ENCODE results near the gene DNAJC22. TPM values are rescaled to one million over a fixed set of nuclear protein-coding genes. Genes with fewer than 3 reads are reported as not detected.
"Not testable (repeated sequence)": the region's sequence is repeated elsewhere in the genome, so short reads cannot be mapped to it uniquely, and the experiment has no call there.

Gene DNAJC22
- total RNA-seq, 1 donor from 2014 or later, result 18.8 TPM

DNA sequence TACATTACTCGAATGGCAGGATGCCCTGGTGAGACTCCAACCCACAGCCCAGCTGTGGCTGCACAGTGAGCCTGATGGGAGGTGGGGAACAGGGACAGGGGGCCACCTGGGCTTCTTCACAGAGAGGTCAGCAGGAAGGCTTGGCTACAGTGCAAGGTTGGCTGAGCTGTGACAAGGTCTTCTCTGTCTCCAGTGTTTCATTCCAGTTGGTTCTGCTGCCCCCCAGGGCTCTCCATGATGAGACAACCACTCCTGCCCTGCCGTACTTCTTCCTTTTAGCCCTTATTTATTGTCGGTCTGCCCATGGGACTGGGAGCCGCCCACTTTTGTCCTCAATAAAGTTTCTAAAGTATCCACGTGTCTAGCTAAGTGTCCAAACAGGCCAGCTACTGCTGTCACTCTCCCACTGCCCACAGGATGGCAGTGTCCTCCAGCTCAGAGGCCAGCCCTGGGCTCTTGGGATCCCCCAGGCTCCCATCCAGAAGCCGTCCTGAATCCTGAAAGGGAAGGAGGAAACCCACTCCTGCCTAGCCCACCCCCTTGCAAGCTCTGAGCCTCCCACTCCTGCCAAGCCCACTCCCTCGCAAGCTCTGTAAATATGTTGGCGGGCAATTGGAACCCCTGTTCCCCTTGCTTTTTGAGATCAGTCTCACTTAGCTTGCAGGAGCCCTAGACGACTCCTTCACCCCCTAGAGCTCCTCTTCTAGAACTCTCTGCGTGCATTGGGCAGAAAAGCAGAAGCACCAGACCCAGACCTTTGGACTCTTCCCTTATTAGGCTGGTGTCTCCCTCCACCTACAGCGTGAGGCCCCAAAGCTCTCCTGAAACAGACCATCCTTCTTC lies 15.1 kb upstream of the DNAJC22 start:
- DNase-seq (ENCODE audit: low read depth), result peak; percentile 55

DNA sequence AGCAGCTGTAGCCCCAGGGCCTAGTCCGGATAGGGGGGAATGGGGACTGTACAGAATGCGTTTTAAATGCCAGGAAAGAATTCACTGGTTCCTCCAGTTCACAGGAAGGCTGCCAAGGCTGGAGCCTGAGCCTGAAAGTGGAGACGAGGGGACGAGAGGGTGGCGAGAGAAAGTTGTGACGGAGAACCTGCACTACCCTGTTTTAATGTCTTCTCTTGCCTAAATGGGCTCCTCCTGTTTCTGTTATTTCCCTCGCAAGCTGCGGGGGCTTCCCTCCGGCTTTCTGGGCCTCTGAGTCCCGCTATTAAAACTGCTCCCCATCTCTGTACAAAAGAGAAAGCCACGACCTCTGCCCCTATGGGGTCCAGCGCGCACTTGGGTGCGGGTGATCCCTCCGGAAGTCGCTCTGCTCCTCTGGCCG lies 14.2 kb upstream of the DNAJC22 start:
- no peak for DNase-seq (ENCODE audit: low read depth)

DNA sequence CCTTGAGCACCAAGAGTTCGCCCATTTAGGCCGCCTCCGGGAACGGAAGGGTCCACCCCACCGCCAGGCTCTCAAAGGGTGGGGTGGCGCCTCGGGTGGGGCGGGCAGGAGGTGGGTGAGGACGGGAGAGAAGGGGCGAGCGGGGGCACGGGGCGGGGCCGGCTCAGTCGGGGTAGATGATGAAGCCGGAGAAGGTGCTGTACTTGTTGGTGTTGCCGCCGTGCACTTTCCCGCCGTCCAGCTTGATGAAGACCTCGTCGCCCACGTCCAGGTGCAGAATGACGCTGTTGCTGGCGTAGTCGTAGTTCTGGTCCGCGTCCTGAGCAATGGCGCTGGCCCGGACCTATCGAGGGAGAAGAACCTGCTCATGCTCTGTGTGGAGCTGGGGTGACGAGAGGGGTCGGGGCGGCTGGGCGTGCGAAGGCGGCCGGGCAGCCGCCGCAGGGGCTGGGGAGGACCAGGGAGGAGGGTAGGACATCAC lies 13.8 kb upstream of the DNAJC22 start:
- DNase-seq (ENCODE audit: low read depth), result no peak

DNA sequence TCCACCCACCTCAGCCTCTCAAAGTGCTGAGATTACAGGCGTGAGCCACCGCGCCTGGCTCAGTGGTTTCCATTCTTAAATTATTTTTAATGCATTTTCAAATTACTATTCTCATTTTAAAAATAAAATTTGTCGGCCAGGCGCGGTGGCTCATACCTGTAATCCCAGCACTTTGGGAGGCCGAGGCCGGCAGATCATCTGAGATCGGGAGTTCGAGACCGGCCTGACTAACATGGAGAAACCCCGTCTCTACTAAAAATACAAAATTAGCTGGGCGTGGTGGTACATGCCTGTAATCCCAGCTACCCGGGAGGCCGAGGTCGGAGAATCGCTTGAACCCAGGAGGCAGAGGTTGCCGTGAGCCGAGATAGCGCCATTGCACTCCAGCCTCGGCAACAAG lies 12.9 kb upstream of the DNAJC22 start:
- not testable (repeated sequence) for DNase-seq (ENCODE audit: low read depth)

DNA sequence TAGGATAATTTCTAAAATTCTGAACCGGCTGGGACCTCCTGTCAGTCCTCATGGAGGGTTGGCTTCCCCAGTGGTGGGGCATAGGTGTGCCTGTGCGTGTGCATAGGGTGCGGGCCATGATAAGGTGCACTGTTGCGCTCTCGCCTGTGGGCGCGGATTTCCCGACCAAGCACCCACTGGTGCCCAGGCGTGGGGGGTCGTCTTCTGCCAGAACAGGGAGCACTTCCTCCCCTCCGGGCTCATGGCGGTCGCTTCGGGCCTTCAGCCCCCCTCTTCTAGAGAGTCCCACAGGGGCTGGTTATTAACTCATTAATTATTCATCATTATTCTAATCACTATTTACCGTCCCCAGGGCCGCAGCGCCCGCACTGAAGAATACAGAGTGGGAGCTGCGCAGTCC lies 12.5 kb upstream of the DNAJC22 start:
- no peak for DNase-seq (ENCODE audit: low read depth)

DNA sequence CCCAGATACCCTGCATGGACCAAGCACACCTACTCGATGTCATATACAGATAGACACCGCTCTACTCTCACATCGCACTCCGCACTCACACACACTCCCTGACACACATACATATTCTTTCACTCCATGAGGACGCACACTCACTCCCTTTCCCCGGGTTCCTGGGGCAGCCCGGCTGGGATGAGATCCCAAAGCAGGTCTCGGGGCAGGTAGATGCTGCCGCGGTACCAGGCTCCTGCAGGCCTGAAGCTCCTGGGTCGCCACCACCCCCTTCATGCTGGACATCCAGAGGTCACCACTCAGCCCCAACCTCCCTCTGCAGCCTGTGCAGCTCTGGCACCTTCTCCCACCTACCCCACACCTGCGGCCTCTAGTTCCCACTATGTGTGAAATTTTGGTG lies 12.0 kb upstream of the DNAJC22 start:
- DNase-seq (ENCODE audit: low read depth), result no peak

DNA sequence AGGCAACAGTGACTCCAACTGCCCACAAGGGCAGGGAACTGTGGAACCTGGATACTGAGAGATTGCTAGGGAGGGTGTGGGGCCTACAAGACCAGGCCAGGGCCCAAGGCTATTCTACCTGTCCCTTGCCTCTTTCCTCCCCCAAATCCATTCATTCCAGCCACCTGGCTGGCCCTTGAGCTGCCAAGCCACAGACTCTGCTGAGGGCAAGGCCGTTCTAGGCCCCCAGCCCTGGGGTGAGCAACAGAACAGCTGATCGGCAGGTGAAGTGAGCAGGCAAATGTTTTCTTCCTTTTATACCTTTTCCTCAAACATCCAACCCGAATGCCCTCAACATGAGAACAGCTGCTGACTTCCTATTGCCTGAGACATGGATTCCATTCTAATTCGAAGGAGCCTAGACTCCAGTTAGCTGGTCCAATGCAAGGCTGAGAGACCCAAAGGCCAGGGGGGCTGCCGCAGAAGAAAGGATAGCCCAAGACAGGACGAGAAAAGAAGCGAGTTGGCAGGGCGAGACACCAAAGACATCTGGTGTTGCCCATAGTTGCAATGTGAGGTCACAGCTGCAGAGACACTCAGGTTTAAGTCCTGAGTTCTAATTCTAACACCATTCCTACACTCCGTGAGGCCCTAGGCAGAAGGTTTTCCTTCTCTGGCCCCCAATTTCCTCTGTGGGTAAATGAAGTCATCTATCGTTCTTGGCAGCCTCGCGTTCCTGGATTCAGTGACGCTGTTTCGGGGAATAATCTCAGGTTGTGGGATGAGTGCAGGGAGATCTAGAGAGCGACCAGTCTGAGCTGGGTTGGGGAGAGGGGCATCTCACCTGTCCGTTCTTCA lies 11.4 kb upstream of the DNAJC22 start:
- DNase-seq (ENCODE audit: low read depth), result no peak

DNA sequence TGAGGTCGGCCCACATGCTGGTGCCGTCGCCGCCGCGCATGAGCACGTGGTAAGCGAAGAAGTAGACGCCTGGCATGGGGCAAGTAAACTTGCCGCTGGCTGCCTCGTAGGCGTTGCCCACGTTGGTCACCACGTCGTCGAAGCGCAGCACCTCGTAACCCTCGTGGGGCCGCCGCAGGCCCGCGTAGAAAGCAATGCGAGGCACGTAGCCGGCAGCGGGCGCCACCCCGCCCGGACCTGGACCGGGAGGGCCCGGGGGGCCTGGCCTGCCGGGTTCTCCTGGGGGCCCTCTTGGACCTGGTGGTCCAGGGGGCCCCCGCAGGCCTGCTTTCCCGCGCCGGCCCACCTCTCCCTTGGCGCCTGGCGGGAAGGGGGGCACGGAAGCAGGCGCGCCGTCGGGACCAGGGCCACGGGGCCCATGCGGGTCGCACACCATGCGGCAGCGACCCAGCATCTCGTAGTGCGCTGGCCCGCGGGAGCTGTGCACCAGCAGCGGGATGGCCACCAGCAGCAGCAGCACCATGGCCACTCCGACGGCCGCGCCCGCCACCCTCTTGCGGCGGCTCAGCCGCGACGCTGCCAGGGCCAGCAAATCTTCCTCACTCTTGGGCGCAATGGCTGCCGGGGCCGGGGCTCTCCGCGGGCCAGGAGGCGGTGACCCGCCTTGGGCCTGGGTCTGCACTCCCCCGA lies 10.6 kb upstream of the DNAJC22 start:
- DNase-seq (ENCODE audit: low read depth), result no peak

DNA sequence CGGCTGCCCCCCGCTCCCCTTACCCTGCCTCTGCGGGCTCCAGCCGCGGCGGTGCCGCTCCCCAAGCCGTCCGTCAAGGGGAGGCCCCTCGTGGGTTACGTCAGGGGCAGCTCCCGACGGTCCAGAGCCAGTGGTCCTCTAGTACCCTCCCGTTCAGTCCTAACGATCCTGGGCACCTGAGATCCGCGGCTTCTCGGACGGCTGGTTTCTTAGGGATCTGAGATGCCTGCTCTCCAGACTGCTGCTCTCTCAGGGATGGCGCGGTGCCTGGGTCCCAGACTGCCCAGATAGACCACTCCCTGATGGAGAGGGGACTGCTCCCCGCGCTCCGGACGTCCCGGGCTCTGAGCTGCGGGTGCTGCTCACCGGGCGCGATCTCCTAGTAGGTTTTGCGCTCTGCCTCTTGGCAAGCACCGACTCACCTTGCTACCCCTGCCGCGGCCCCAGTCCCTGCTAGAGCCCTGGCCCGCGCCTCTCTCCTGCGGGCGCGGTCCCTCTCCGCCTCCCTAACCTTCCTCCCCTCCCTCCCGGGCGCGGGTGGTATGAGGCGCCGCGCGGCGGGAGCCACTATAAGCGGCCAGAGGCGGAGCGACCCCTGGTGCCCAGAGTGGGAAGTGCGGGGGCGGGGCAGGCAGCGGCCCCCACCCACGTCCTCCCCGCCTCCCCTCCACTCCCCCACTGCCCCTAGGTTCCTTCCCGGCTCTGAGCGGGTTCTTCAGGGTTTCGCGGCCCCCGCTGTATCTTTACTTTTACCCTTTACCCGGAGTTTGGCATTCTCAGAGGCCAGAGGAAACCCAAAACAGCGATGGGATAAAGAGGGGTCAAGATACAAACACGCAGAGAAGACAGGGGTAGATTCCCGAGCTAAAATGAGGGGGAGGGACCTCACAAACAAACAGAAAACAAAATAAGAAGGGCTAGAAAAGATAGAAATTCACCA lies 9.8 kb upstream of the DNAJC22 start, which contains the start of gene C1QL4:
TSS of gene C1QL4 (minus strand) at position 544 of the 940 bp plus-strand sequence. CDS start 711 bp downstream, outside the sequence.
- DNase-seq (ENCODE audit: low read depth), result no peak

DNA sequence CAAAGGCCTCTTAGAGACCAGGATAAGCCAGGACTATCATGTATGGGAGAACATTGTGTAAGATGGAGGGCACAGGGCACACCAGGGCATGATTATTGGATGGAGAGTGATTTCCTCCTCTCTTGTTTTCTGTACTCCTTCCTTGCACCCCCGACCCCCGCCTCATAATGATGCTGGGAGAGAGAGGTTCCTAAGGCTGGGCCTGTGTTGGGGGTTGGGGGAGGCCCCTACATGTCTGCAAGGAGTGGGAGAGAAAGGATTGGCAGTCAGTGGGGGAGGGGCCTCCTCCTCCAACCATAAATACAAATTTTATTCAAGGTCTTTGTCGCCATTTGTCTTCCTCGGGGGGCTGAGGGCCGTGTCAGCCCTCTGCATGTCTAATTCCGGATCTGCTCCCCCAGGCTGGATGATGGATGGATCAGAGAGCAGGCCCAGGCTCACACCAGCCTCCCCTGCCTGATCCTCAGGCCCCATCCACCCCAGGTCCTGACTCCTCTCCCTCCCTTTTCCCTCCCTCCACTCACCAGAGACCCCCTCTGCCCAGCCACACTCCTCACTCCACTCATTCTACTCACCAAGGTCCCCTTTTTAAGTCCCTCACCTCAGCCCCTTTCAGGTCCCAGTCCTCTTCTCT lies 7.7 kb upstream of the DNAJC22 start:
- DNase-seq (ENCODE audit: low read depth), result no peak

DNA sequence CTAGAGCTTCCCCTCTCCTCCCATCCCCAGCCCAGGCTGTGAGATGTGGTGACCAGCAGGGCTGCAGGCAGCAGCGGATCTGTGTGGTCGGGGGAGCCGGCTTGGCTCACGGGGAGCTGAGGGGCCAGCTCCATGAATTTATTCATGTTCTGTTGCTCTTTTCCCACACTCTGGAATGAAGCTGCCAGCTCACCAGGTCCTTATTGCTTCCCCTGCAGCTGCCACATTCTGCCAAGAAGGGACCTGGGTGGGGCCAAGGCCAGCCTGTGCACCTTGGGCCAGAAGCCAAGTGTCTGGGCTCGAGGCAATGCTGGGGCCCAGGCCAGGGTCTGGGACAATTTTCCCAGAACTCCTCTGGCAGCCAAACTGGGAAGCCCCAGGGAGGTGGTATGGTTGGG lies 7.2 kb upstream of the DNAJC22 start:
- peak; percentile 43 for DNase-seq (ENCODE audit: low read depth)

DNA sequence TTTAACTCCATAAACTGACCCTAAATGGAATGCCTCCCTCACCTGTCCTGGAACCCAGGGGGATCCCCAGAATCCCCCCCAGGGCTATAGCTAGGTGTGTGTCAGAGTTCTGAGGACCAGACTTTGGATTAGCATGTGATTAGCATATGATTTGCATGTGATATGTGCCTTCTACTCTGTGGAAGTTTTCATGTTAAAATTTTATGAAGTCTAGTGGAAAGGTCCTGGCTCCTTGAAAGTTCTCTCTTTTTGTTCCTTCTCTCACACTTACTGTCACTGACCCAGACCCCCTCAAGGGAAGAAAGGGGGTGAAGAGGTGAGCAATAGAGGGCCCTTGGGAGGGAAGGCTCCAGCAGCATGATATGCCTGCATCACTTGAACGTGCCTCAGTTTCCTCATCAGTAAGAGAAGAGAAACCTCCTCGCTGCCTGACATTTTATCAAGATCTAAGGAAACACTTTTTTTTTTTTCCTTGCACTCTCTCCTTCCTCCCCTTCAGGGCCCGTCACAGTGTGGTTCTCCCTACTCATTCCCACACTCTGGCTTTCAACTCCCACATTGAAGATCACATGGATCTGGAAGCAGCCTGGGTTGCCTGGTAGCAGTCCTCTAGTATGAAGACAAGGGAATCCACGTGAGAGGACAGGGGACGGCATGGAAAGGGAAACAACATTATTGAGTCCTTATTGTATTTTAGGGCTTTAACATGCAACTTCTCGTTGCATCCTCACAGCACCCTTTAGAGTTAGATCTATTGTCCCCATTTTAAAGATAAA lies 6.4 kb upstream of the DNAJC22 start:
- DNase-seq (ENCODE audit: low read depth), result no peak

DNA sequence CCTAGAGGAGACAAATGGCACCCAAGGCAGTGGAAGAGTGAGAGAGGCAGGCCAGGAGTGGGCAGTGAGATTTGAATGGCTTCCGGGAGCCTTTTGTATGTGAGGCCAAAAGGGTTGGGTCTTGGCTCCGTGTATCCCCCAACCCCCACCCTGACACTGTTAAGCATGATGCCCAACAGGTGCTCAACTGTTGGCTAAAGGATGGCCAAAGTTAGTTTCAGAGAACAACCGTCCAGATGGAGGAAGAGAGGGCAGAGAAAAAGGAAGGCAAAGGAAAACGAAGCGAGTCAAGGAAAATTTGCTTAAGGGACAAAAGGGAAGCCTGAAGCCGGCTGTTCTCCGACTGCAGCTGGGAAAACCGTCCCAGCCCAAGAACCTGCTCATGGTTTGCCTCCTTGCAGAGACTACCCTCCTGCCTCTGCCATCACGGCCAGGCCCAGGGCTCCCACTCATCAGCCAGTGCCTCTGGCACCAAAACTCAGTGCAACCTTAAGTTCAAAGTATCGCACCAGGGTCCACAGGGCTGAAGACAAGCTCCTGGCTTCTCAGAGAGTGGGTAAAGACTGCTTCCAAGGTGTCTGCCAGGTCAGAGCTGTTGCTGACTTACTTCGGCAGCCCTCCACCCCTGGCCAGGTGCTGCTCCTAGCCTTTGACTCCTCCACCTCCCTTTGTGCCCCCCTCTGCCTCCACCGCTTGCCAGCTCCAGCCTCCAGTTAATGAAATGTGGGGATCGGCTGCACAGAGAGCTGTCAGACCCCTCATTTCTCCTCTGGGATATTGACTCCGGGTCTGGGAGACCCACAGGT lies 5.5 kb upstream of the DNAJC22 start:
- no peak for DNase-seq (ENCODE audit: low read depth)

DNA sequence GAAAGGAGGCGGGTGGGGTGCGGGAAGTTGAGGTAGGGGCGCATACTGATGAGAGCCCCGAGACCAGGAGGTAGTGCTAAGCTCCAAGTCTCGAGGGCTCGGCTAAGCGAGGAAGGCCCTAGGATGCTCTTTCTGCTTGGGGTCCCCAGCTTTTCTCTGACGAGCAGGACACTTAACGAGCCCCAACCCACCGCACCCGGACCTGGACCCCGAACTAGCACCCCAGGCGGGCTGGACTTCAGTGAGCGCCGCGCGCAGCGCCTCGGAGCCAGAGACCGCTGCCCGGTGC lies 5.0 kb upstream of the DNAJC22 start:
- DNase-seq (ENCODE audit: low read depth), result no peak

DNA sequence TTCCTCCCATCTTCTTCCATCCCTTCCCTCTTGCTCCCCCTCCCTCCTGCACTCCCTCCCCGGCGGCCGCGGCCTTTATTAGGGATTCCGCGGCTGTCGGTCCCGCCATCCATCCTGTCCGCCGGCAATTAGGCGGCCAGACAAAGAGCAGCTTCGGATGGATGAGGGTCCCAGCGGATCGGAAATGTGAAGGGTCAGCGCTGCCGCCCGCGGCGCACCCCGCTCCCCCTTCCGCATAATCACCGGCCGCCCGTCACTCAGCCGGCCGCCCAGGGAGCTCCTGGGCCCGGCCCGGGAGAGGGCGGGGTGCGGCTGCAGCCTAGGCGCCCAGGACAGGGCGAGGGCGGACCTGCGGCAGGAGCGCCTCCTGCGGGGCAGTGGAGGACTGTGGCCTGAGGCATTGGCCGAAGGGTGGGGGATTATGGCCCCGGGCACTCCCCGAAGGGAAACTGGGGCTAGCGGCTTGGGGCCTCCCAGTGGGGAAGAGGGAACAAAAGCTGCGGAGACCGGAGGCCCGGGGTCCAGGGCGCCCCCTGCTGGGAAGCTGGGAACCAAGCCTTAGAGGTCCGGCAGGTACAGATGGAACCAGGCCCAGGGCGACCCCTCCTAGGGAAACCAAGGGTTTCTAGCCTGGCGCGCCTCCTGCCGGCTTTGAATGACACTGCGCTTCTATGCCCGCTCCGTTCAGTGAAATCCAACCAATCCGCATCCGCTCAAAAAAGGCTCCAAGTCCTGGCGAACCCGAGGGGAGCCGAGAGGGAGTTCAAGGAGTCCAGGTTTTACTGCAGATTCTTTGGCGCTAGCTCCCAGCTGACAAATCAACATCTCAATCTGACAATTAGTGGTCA lies 4.4 kb upstream of the DNAJC22 start:
- DNase-seq (ENCODE audit: low read depth), result peak; percentile 62

DNA sequence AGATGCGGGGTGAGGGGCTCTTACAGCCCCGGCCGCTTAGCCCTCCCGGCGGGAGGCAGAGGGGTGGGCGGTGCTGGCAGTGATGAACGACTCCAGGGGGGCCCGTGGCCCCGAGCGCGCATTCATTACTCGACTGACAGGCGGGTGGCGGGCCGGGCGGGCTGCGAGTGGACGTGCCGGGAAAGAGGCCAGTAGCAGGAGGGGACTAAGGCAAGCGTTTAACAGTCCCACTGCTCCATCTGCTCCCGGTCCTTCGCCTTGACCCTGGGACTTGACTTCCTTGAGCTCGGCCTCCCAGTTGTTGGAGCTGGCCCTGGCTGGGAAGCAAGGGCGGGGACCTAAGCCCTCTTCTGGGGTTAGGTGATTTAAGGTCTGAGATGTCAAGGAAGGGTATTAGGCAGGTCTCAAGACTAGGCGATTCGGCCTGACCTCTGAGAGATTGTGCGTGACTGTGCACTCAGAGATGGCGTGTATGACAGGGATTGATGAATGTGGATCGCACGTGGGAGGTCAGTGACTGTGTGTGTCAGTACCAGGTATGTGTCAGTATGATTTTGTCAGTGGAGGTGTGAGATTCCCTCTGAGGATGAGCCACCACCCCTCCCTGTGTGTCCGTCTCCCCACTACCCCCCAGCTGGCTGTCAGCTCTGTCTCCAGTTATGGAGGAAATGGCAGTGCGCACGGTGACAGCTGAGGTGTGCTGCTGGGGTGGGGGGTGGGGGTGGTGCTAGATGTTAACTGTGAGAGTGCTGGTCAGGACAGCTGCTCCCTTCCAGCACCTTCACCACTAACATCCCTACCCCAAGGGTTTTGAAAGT lies 3.6 kb upstream of the DNAJC22 start:
- no peak for DNase-seq (ENCODE audit: low read depth)

DNA sequence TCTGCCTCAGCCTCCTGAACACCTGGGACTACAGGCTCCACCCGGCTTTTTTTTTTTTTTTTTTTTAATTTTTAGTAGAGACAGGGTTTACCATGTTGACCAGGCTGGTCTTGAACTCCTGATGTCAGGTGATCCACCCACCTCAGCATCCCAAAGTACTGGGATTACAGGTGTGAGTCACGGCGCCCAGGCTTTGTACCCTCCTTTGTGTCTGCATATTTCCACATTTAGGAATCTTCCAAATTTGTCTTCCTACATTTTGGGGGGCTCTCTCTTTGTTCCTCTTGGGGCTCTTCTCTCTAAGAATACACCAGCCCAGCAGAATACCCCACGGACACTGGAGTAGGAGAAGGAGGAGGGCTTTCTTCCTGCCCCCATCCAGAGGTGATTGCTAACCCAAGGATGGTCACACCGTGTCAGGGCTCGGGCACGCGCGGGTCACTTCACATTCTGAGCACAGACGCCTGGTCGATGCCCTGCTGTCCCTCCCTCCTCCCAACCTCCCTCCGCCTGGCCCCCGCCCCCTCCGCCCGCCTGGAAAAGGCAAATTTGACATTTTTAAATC lies 2.1 kb upstream of the DNAJC22 start:
- no peak for DNase-seq (ENCODE audit: low read depth)
